HepG2 (cell line): Measurements from ENCODE around the gene TRIO. TPM values are rescaled to one million over a fixed set of nuclear protein-coding genes. Genes with fewer than 3 reads are reported as not detected.
A peak's percentile ranks its signal among the peaks of the same experiment; 100 is the strongest.

Experiments
- ERF ChIP-seq: IDR thresholded peaks from 2 replicates; pipeline ENCODE4 v1.6.1; 2018; ENCODE audit warnings: missing biosample characterization, missing genetic modification reagents
- FOSL2 ChIP-seq: sonication (generic); formaldehyde crosslinking; IDR thresholded peaks from 2 replicates; pipeline ENCODE4 v1.4.0; 2020; ENCODE audit warnings: missing genetic modification reagents
- GABPA ChIP-seq, 2 experiments: IDR thresholded peaks; 2 replicates each; pipeline ENCODE4 v1.6.1; 2011 to 2016; ENCODE audit warnings: low read depth in 2 of 2, low read length in 1 of 2, missing biosample characterization in 1 of 2, missing genetic modification characterization in 1 of 2
- GLMP ChIP-seq: sonication (generic); formaldehyde crosslinking; IDR thresholded peaks from 2 replicates; pipeline ENCODE4 v1.9.0; 2021; ENCODE audit warnings: missing genetic modification reagents, mild to moderate bottlenecking, borderline replicate concordance
- KAT8 ChIP-seq: IDR thresholded peaks from 2 replicates; pipeline ENCODE4 v1.6.1; 2016; ENCODE audit warnings: missing genetic modification reagents, missing compliant biosample characterization
- KLF11 ChIP-seq: IDR thresholded peaks from 2 replicates; pipeline ENCODE4 v1.6.1; 2016; ENCODE audit warnings: missing compliant biosample characterization
- MBNL3 ChIP-seq: fragments of 250-450 bp; sonication (Bioruptor Pico); conservative IDR thresholded peaks from 2 replicates; pipeline ENCODE4 v1.8.0; 2022; ENCODE audit warnings: mild to moderate bottlenecking, inconsistent platforms
- MIXL1 ChIP-seq: IDR thresholded peaks from 2 replicates; pipeline ENCODE4 v1.6.1; 2016
- RBM39 ChIP-seq: fragments of 200-400 bp; formaldehyde crosslinking; IDR thresholded peaks from one replicate; pipeline ENCODE4 v1.6.1; 2018; ENCODE audit warnings: antibody characterized with exemption, mild to moderate bottlenecking, low read depth, low read length; ENCODE audit not compliant: poor library complexity, severe bottlenecking
- RFXANK ChIP-seq: IDR thresholded peaks from 2 replicates; pipeline ENCODE4 v1.6.1; 2016
- RORA ChIP-seq: sonication (generic); formaldehyde crosslinking; IDR thresholded peaks from 2 replicates; pipeline ENCODE4 v1.5.0; 2020; ENCODE audit warnings: mild to moderate bottlenecking, missing genetic modification reagents, moderate library complexity
- SATB2 ChIP-seq: sonication (generic); formaldehyde crosslinking; IDR thresholded peaks from 2 replicates; pipeline ENCODE4 v1.5.0; 2020; ENCODE audit warnings: missing genetic modification reagents
- SETDB1 ChIP-seq: sonication (generic); formaldehyde crosslinking; IDR thresholded peaks from 2 replicates; pipeline ENCODE4 v1.5.1; 2020; ENCODE audit warnings: missing genetic modification reagents, mild to moderate bottlenecking, borderline replicate concordance
- SOX5 ChIP-seq: IDR thresholded peaks from 2 replicates; pipeline ENCODE4 v1.6.1; 2016; ENCODE audit warnings: borderline replicate concordance
- ZFP36L1 ChIP-seq: sonication (generic); formaldehyde crosslinking; IDR thresholded peaks from 2 replicates; pipeline ENCODE4 v1.8.0; 2022; ENCODE audit warnings: mild to moderate bottlenecking, missing genetic modification reagents, moderate library complexity
- ZFY ChIP-seq: sonication (generic); formaldehyde crosslinking; IDR thresholded peaks from 2 replicates; pipeline ENCODE4 v1.4.0; 2020; ENCODE audit warnings: missing genetic modification reagents
- ZNF251 ChIP-seq: sonication (generic); formaldehyde crosslinking; IDR thresholded peaks from 2 replicates; pipeline ENCODE4 v1.9.0; 2021; ENCODE audit warnings: mild to moderate bottlenecking, missing genetic modification reagents
- ZNF280B ChIP-seq: sonication (generic); formaldehyde crosslinking; IDR thresholded peaks from 2 replicates; pipeline ENCODE4 v1.5.0; 2020; ENCODE audit warnings: missing genetic modification reagents, mild to moderate bottlenecking, borderline replicate concordance
- ZNF333 ChIP-seq: sonication (generic); formaldehyde crosslinking; IDR thresholded peaks from 2 replicates; pipeline ENCODE4 v1.4.0; 2020; ENCODE audit warnings: mild to moderate bottlenecking, missing genetic modification reagents, borderline replicate concordance
- ZNF354B ChIP-seq: sonication (generic); formaldehyde crosslinking; IDR thresholded peaks from 2 replicates; pipeline ENCODE4 v1.8.0; 2022; ENCODE audit warnings: mild to moderate bottlenecking, missing genetic modification reagents
- polyA plus RNA-seq, 8 experiments: library from polyadenylated mRNA; depleted of rRNA in 3 of 8; stranded (reverse) in 7 of 8; unstranded in 1 of 8; fragments of >200 nt; fragmentation: Illumina TruSeq in 4 of 8; extraction: Trizol in 4 of 8; gene quantifications; 2 replicates each; pipeline versions ENCODE4 v1.2.1 to v1.2.3, GENCODE V29; 2011 to 2016; ENCODE audit warnings: low read depth in 4 of 8, missing spikeins in 1 of 8, mixed read lengths in 1 of 8; ENCODE audit not compliant: insufficient read depth in 1 of 8
- total RNA-seq, 5 experiments: library from RNA; depleted of rRNA; stranded (reverse); fragments of >200 nt; fragmentation: Illumina TruSeq; extraction: Trizol; gene quantifications; 2 replicates each; pipeline ENCODE4 v1.2.3, GENCODE V29; 2016; ENCODE audit warnings: low read depth in 1 of 5
- TF ChIP-seq, protein P1 (sequence below): sonication (generic); formaldehyde crosslinking; IDR thresholded peaks from 2 replicates; pipeline ENCODE4 v1.5.0; 2020; ENCODE audit warnings: mild to moderate bottlenecking, missing genetic modification reagents, borderline replicate concordance
- TF ChIP-seq, protein P2 (sequence below): sonication (generic); formaldehyde crosslinking; IDR thresholded peaks from 2 replicates; pipeline ENCODE4 v1.5.0; 2020; ENCODE audit warnings: mild to moderate bottlenecking, missing genetic modification reagents, borderline replicate concordance
- TF ChIP-seq, protein P3 (sequence below): sonication (generic); formaldehyde crosslinking; IDR thresholded peaks from 2 replicates; pipeline ENCODE4 v1.5.0; 2020; ENCODE audit warnings: missing genetic modification reagents, mild to moderate bottlenecking, borderline replicate concordance

The TRIO gene
- total and polyA plus RNA-seq, 2 of the 13 experiments (the other 11 are each of a cell fraction or from before 2014, with no cell fraction given): 45.2 to 45.9 TPM

DNA sequence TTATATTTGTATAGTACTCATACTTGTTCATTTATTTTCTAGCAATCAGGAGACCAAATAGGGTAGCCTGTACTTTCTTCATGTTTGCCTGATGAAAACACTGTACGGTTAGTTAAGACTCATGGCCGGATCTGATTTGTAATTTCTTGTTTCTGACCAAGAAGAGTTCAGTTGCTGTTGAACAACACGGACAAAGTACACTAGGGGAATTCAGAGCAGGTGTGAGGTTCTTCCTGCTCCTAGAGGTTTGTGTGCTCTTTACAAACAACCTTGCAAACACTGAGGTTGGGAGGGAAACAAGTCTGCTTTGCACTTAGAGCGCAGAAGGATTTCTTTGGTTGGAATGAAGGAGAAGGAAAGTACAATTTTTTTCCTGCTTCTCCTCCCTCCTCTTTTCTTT, 69.7 kb downstream of the TRIO start (continued):
- no peak for TF ChIP-seq ZFP36L1
- TF ChIP-seq ZNF333 (CRISPR knock-in tag): no peak
- TF ChIP-seq KAT8: 0 out of 2 replicates have a peak, but pooled peaks have one; percentile 33
- TF ChIP-seq ZNF354B: no peak
- TF ChIP-seq MIXL1 (CRISPR knock-in tag): peak; percentile 38; the same call in 1 of the 2 replicates
- no peak for TF ChIP-seq ERF (CRISPR knock-in tag)
- no peak for TF ChIP-seq ZNF280B (CRISPR knock-in tag)
- no peak for TF ChIP-seq KLF11 (CRISPR knock-in tag)
- no peak for TF ChIP-seq RORA (CRISPR knock-in tag)
- TF ChIP-seq SOX5: peak; percentile 80; the same call in 1 of the 2 replicates
- no peak for TF ChIP-seq SATB2 (CRISPR knock-in tag)
- no peak for TF ChIP-seq RFXANK (CRISPR knock-in tag)
- TF ChIP-seq, protein P1, sequence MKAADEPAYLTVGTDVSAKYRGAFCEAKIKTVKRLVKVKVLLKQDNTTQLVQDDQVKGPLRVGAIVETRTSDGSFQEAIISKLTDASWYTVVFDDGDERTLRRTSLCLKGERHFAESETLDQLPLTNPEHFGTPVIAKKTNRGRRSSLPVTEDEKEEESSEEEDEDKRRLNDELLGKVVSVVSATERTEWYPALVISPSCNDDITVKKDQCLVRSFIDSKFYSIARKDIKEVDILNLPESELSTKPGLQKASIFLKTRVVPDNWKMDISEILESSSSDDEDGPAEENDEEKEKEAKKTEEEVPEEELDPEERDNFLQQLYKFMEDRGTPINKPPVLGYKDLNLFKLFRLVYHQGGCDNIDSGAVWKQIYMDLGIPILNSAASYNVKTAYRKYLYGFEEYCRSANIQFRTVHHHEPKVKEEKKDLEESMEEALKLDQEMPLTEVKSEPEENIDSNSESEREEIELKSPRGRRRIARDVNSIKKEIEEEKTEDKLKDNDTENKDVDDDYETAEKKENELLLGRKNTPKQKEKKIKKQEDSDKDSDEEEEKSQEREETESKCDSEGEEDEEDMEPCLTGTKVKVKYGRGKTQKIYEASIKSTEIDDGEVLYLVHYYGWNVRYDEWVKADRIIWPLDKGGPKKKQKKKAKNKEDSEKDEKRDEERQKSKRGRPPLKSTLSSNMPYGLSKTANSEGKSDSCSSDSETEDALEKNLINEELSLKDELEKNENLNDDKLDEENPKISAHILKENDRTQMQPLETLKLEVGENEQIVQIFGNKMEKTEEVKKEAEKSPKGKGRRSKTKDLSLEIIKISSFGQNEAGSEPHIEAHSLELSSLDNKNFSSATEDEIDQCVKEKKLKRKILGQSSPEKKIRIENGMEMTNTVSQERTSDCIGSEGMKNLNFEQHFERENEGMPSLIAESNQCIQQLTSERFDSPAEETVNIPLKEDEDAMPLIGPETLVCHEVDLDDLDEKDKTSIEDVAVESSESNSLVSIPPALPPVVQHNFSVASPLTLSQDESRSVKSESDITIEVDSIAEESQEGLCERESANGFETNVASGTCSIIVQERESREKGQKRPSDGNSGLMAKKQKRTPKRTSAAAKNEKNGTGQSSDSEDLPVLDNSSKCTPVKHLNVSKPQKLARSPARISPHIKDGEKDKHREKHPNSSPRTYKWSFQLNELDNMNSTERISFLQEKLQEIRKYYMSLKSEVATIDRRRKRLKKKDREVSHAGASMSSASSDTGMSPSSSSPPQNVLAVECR (CRISPR knock-in tag): peak; percentile 36; the same call in 1 of the 2 replicates
- TF ChIP-seq SETDB1: no peak
- no peak for TF ChIP-seq GLMP (CRISPR knock-in tag)
- no peak for TF ChIP-seq MBNL3 (CRISPR knock-in tag)
- no peak for TF ChIP-seq RBM39
- TF ChIP-seq ZFY (CRISPR knock-in tag): no peak
- TF ChIP-seq, protein P2, sequence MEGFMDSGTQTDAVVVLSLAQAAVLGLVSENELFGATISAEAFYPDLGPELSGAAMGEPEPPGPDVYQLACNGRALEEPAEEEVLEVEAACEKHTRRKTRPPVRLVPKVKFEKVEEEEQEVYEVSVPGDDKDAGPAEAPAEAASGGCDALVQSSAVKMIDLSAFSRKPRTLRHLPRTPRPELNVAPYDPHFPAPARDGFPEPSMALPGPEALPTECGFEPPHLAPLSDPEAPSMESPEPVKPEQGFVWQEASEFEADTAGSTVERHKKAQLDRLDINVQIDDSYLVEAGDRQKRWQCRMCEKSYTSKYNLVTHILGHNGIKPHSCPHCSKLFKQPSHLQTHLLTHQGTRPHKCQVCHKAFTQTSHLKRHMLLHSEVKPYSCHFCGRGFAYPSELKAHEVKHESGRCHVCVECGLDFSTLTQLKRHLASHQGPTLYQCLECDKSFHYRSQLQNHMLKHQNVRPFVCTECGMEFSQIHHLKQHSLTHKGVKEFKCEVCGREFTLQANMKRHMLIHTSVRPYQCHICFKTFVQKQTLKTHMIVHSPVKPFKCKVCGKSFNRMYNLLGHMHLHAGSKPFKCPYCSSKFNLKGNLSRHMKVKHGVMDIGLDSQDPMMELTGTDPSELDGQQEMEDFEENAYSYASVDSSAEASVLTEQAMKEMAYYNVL: no peak
- TF ChIP-seq GABPA (IDR thresholded peaks at IDR 0.05; ENCODE audit: low read depth, low read length): no peak
- TF ChIP-seq GABPA (CRISPR knock-in tag; IDR thresholded peaks at IDR 0.05; ENCODE audit: low read depth): peak; percentile 40; the same call in 1 of the 2 replicates
- TF ChIP-seq, protein P3, sequence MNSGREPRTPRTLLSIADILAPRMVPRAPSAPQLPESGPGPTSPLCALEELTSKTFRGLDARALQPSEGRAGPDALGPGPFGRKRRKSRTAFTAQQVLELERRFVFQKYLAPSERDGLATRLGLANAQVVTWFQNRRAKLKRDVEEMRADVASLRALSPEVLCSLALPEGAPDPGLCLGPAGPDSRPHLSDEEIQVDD (CRISPR knock-in tag): no peak
- TF ChIP-seq ZNF251 (CRISPR knock-in tag): no peak
- no peak for TF ChIP-seq FOSL2 (CRISPR knock-in tag)
